IMR-90 (cell line): ENCODE data around the gene DAAM1. TPM values are rescaled to one million over a fixed set of nuclear protein-coding genes. Genes with fewer than 3 reads are reported as not detected.

ENCODE experiments used
- ATAC-seq: fragments of 200-7000 bp; cut with Tn5 transposase; 2 replicates; pipeline ENCODE4 v1.9.1; 2020; ENCODE audit warnings: low read depth, mild to moderate bottlenecking, moderate library complexity
- BruUV-seq: library from RNA; stranded (reverse); fragments of 400-500 nt; replicated peaks from 2 replicates; lab custom pipeline; 2021; lab: Mats Ljungman, UMichigan
- CTCF ChIA-PET: fragments of 300-600 bp; formaldehyde crosslinking; extraction: SDS; loops from one replicate; lab custom pipeline; 2021; ENCODE audit warnings: antibody characterized with exemption; lab: Yijun Ruan, JAX
- POLR2A ChIA-PET: fragments of 300-600 bp; sonication (Branson Sonifier 250); formaldehyde crosslinking; loops from one replicate; lab custom pipeline; 2022; ENCODE audit warnings: antibody characterized with exemption; ENCODE audit not compliant: unreplicated experiment; lab: Charles Lee
- DNase-seq: peaks from one replicate; pipeline ENCODE4 v3.0.0; 2013
- H2AFZ ChIP-seq: replicated peaks from 2 replicates; pipeline ENCODE3; 2013; ENCODE audit warnings: low read length, mild to moderate bottlenecking; ENCODE audit not compliant: poor library complexity
- H2AK5ac ChIP-seq: 2 replicates; pipeline ENCODE4 v1.6.1; 2013; ENCODE audit warnings: low read depth, low read length, inconsistent platforms
- H2AK9ac ChIP-seq: replicated peaks from 2 replicates; pipeline ENCODE3; 2013; ENCODE audit warnings: mild to moderate bottlenecking, low read depth, low read length, moderate library complexity; ENCODE audit not compliant: poor library complexity
- H2BK120ac ChIP-seq: 2 replicates; pipeline ENCODE4 v1.6.1; 2013; ENCODE audit warnings: low read depth, low read length, inconsistent platforms
- H2BK15ac ChIP-seq: 3 replicates; pipeline ENCODE4 v1.6.1; 2013; ENCODE audit warnings: low read depth, low read length, inconsistent platforms
- H2BK20ac ChIP-seq: 2 replicates; pipeline ENCODE4 v1.6.1; 2013; ENCODE audit warnings: low read depth, mild to moderate bottlenecking, inconsistent platforms, low read length, moderate library complexity
- H2BK5ac ChIP-seq: 2 replicates; pipeline ENCODE4 v1.6.1; 2013; ENCODE audit warnings: mild to moderate bottlenecking, low read depth, low read length, inconsistent platforms; ENCODE audit not compliant: poor library complexity, severe bottlenecking
- H3K14ac ChIP-seq: replicated peaks from 2 replicates; pipeline ENCODE4 v1.6.1; 2013; ENCODE audit warnings: low read depth, low read length, inconsistent platforms
- H3K18ac ChIP-seq: 2 replicates; pipeline ENCODE4 v1.6.1; 2013; ENCODE audit warnings: low read depth, low read length, control low read depth
- H3K23ac ChIP-seq: 2 replicates; pipeline ENCODE4 v1.6.1; 2013; ENCODE audit warnings: low read depth, low read length, inconsistent platforms
- H3K27ac ChIP-seq: 2 replicates; pipeline ENCODE4 v1.5.1; 2013; ENCODE audit warnings: mild to moderate bottlenecking, control low read depth, low read length; ENCODE audit not compliant: insufficient read depth
- H3K27me3 ChIP-seq: 2 replicates; pipeline ENCODE4 v1.6.1; 2013; ENCODE audit warnings: low read length; ENCODE audit not compliant: control insufficient read depth, insufficient read depth
- H3K36me3 ChIP-seq: 2 replicates; pipeline ENCODE4 v1.6.1; 2013; ENCODE audit warnings: low read length, mixed read lengths; ENCODE audit not compliant: control insufficient read depth, insufficient read depth
- H3K4ac ChIP-seq: 2 replicates; pipeline ENCODE4 v1.6.1; 2013; ENCODE audit warnings: low read depth, low read length, inconsistent platforms
- H3K4me1 ChIP-seq: 2 replicates; pipeline ENCODE4 v1.6.1; 2013; ENCODE audit warnings: low read length, mixed read lengths; ENCODE audit not compliant: control insufficient read depth, insufficient read depth
- H3K4me2 ChIP-seq: 2 replicates; pipeline ENCODE4 v1.6.1; 2013; ENCODE audit warnings: low read depth, mild to moderate bottlenecking, control low read depth, low read length, moderate library complexity
- H3K4me3 ChIP-seq: 2 replicates; pipeline ENCODE4 v1.5.1; 2013; ENCODE audit warnings: low read depth, mild to moderate bottlenecking, control low read depth, low read length, moderate library complexity; ENCODE audit not compliant: insufficient read depth
- H3K56ac ChIP-seq: 2 replicates; pipeline ENCODE4 v1.6.1; 2013; ENCODE audit warnings: low read length, inconsistent platforms; ENCODE audit not compliant: insufficient read depth; ENCODE audit errors: extremely low read depth
- H3K79me1 ChIP-seq, 2 experiments: 2 replicates each; pipeline ENCODE4 v1.6.1; 2013; ENCODE audit warnings: low read length in 2 of 2, inconsistent platforms in 1 of 2, low read depth in 1 of 2
- H3K9ac ChIP-seq: 2 replicates; pipeline ENCODE4 v1.6.1; 2013; ENCODE audit warnings: low read depth, low read length, control low read depth
- H3K9me1 ChIP-seq: 2 replicates; pipeline ENCODE4 v1.6.1; 2013; ENCODE audit warnings: low read length, inconsistent platforms; ENCODE audit not compliant: insufficient read depth
- H3K9me3 ChIP-seq: 2 replicates; pipeline ENCODE4 v1.6.1; 2013; ENCODE audit warnings: low read length; ENCODE audit not compliant: control insufficient read depth, insufficient read depth
- H4K20me1 ChIP-seq: 2 replicates; pipeline ENCODE4 v1.6.1; 2013; ENCODE audit warnings: low read length, inconsistent platforms; ENCODE audit not compliant: insufficient read depth
- H4K5ac ChIP-seq: 2 replicates; pipeline ENCODE4 v1.6.1; 2013; ENCODE audit warnings: mild to moderate bottlenecking, low read depth, low read length, control low read depth
- H4K8ac ChIP-seq, 2 experiments: 2 replicates each; pipeline ENCODE4 v1.6.1; 2013; ENCODE audit warnings: low read depth in 2 of 2, low read length in 2 of 2, control low read depth in 1 of 2, inconsistent platforms in 1 of 2
- H4K91ac ChIP-seq: 2 replicates; pipeline ENCODE4 v1.6.1; 2013; ENCODE audit warnings: low read depth, low read length, inconsistent platforms; ENCODE audit not compliant: insufficient read depth
- BHLHE40 ChIP-seq: fragments of 150-350 bp; IDR thresholded peaks from 2 replicates; pipeline ENCODE4 v1.6.1; 2016; ENCODE audit warnings: mild to moderate bottlenecking, low read depth, low read length
- CEBPB ChIP-seq: IDR thresholded peaks from 2 replicates; pipeline ENCODE4 v1.6.1; 2012; ENCODE audit warnings: low read depth, low read length, improper control_type of control experiment
- CHD1 ChIP-seq: IDR thresholded peaks from 2 replicates; pipeline ENCODE4 v1.6.1; 2012; ENCODE audit warnings: low read depth, low read length, improper control_type of control experiment
- FOS ChIP-seq: fragments of 150-350 bp; IDR thresholded peaks from 2 replicates; pipeline ENCODE4 v1.6.1; 2016; ENCODE audit warnings: low read depth, low read length
- MAZ ChIP-seq: IDR thresholded peaks from 2 replicates; pipeline ENCODE4 v1.6.1; 2012; ENCODE audit warnings: low read depth, mild to moderate bottlenecking, low read length, improper control_type of control experiment, moderate library complexity, borderline replicate concordance
- MXI1 ChIP-seq: IDR thresholded peaks from 2 replicates; pipeline ENCODE4 v1.6.1; 2012; ENCODE audit warnings: low read depth, mild to moderate bottlenecking, low read length, moderate library complexity, borderline replicate concordance
- POLR2A ChIP-seq: IDR thresholded peaks from 2 replicates; pipeline ENCODE4 v1.6.1; 2012; ENCODE audit warnings: mild to moderate bottlenecking, low read depth, low read length
- RAD21 ChIP-seq: IDR thresholded peaks from 2 replicates; pipeline ENCODE4 v1.6.1; 2012; ENCODE audit warnings: low read length, improper control_type of control experiment
- RCOR1 ChIP-seq: IDR thresholded peaks from 2 replicates; pipeline ENCODE4 v1.6.1; 2012; ENCODE audit warnings: mild to moderate bottlenecking, low read length, improper control_type of control experiment; ENCODE audit not compliant: insufficient replicate concordance
- RFX5 ChIP-seq: IDR thresholded peaks from 2 replicates; pipeline ENCODE4 v1.8.0; 2012; ENCODE audit warnings: low read depth, mild to moderate bottlenecking, low read length, moderate library complexity
- SMC3 ChIP-seq: fragments of 150-350 bp; IDR thresholded peaks from 2 replicates; pipeline ENCODE4 v1.6.1; 2016; ENCODE audit warnings: low read depth, mild to moderate bottlenecking, antibody characterized with exemption, low read length, moderate library complexity
- WGBS, 2 experiments: methylation state at CpG; one replicate each; pipeline versions ENCODE4 v1.1.5 to v1.1.7; 2013; ENCODE audit warnings: missing lambda C conversion rate in 2 of 2; ENCODE audit not compliant: insufficient read length in 1 of 2; ENCODE audit errors: extremely low coverage in 2 of 2; 5-methylcytosine and 5-hydroxymethylcytosine counted together
- dilution Hi-C: fragments of 300-500 bp; cut with HindIII; formaldehyde crosslinking; loops from one replicate; pipeline ENCODE4 v1.14.3; 2018; ENCODE audit warnings: low sequenced_read_pairs; ENCODE audit not compliant: unreplicated experiment
- in situ Hi-C: fragments of 300-500 bp; cut with MboI; formaldehyde crosslinking; loops from 3 replicates; pipeline ENCODE4 v1.14.3; 2019; ENCODE audit warnings: low sequenced_read_pairs, inconsistent platforms, mixed read lengths
- intact Hi-C: fragments of 100-400 bp; cut with micrococcal nuclease; formaldehyde crosslinking; loops from 2 replicates; pipeline ENCODE4 v1.10.0; 2022
- polyA plus RNA-seq, 3 experiments: library from polyadenylated mRNA; depleted of rRNA; stranded (reverse); fragments of >200 nt; gene quantifications; 2 replicates each; pipeline ENCODE4 v1.2.3, GENCODE V29; 2012; ENCODE audit warnings: low replicate concordance in 1 of 3
- total RNA-seq: library from RNA; depleted of rRNA; stranded (reverse); fragments of >200 nt; gene quantifications from 2 replicates; pipeline ENCODE4 v1.2.3, GENCODE V29; 2012
- TF ChIP-seq, protein P1 (sequence below): conservative IDR thresholded peaks from 2 replicates; pipeline ENCODE4 v1.5.1; 2012; ENCODE audit warnings: mild to moderate bottlenecking, low read depth, low read length, improper control_type of control experiment
- TF ChIP-seq, protein P2 (sequence below): fragments of 150-350 bp; IDR thresholded peaks from 2 replicates; pipeline ENCODE4 v1.6.1; 2017; ENCODE audit warnings: mild to moderate bottlenecking, antibody characterized with exemption, low read length, low read depth

DAAM1 gene
- total and polyA plus RNA-seq, 2 of the 4 experiments (the other 2 are of a cell fraction): 4.8 to 5.4 TPM

DNA sequence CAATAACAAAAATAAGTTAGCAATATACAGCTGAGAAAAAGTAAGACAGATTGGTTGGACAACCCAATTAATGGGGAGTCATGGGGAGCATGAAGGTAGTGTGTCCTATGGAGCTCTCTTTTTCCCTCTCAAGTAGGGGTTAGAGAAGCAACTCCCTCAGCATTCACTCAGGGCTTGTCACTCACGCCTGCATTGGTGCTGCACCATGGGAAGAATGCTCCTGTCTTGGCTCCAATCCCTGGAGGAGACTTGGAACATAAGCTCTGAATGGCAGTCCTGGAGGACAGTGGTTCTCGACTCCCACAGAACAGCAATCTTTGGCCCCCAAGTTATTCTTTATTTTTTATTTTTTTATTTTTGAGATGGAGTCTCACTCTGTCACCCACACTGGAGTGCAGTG, 113.8 kb downstream of the DAAM1 start:
- no CpG with 5 or more reads among the region's 2 CpGs for WGBS, 2 experiments
- no peak overlapping the region for H3K4me3 ChIP-seq
- no peak for ATAC-seq

More for the DNA sequence above, 113.8 kb downstream of the DAAM1 start:
- Histone ChIP-seq H2AFZ (no peak overlapping the region), H4K91ac (no peak overlapping the region), H4K5ac (no peak overlapping the region), H2BK120ac (no peak overlapping the region), H2AK5ac (no peak overlapping the region), H3K4ac (no peak overlapping the region), H3K4me2 (no peak overlapping the region), H3K4me1 (peaks cover 11% of the 10 kb centered on the region), H2AK9ac (no peak overlapping the region), H3K56ac (no peak overlapping the region), H3K23ac (no peak overlapping the region), H3K27ac (no peak overlapping the region), H3K79me1 (no peaks in the 10 kb centered on the region), H3K9ac (no peak overlapping the region), H3K14ac (no peak overlapping the region), H2BK5ac (no peak overlapping the region), H4K8ac (no peak overlapping the region), H3K27me3 (no peaks in the 10 kb centered on the region), H3K36me3 (no peaks in the 10 kb centered on the region), H3K9me3 (no peaks in the 10 kb centered on the region), H2BK20ac (no peak overlapping the region), H3K9me1 (peaks cover 6% of the 10 kb centered on the region; the same call in 1 of the 2 replicates), H3K18ac (no peak overlapping the region), H2BK15ac (no peak overlapping the region), H4K20me1 (no peaks in the 10 kb centered on the region)
- in situ Hi-C loops (no loop called here), intact Hi-C loops (no loop called here), dilution Hi-C loops (no loop called here)
- TF ChIP-seq POLR2A (no peak), CHD1 (no peak), RCOR1 (no peak), CEBPB (no peak), FOS (no peak), MAZ (no peak), RFX5 (no peak), BHLHE40 (no peak), MXI1 (no peak), SMC3 (no peak), RAD21 (no peak)
- TF ChIP-seq, protein P1, sequence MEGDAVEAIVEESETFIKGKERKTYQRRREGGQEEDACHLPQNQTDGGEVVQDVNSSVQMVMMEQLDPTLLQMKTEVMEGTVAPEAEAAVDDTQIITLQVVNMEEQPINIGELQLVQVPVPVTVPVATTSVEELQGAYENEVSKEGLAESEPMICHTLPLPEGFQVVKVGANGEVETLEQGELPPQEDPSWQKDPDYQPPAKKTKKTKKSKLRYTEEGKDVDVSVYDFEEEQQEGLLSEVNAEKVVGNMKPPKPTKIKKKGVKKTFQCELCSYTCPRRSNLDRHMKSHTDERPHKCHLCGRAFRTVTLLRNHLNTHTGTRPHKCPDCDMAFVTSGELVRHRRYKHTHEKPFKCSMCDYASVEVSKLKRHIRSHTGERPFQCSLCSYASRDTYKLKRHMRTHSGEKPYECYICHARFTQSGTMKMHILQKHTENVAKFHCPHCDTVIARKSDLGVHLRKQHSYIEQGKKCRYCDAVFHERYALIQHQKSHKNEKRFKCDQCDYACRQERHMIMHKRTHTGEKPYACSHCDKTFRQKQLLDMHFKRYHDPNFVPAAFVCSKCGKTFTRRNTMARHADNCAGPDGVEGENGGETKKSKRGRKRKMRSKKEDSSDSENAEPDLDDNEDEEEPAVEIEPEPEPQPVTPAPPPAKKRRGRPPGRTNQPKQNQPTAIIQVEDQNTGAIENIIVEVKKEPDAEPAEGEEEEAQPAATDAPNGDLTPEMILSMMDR: no peak
- TF ChIP-seq, protein P2, sequence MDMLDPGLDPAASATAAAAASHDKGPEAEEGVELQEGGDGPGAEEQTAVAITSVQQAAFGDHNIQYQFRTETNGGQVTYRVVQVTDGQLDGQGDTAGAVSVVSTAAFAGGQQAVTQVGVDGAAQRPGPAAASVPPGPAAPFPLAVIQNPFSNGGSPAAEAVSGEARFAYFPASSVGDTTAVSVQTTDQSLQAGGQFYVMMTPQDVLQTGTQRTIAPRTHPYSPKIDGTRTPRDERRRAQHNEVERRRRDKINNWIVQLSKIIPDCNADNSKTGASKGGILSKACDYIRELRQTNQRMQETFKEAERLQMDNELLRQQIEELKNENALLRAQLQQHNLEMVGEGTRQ: no peak
- BruUV-seq: no TSS peak
- POLR2A ChIA-PET: no interaction called here
- CTCF ChIA-PET: no interaction called here
- DNase-seq: no peak
